K562 (cell line): Measurements from ENCODE around the gene TMEM151A. TPM values are rescaled to one million over a fixed set of nuclear protein-coding genes. Genes with fewer than 3 reads are reported as not detected.

Experiments used
- BACH1 ChIP-seq: fragments of 200-800 bp; sonication (Bioruptor generic); IDR thresholded peaks from 2 replicates; pipeline ENCODE4 v1.6.1; 2016; ENCODE audit warnings: missing genetic modification characterization, missing compliant biosample characterization
- BRD9 ChIP-seq: fragments of 450-650 bp; IDR thresholded peaks from 2 replicates; pipeline ENCODE4 v1.6.1; 2018; ENCODE audit warnings: low read depth; ENCODE audit not compliant: partially characterized antibody
- ELF4 ChIP-seq: fragments of 450-650 bp; formaldehyde crosslinking; IDR thresholded peaks from 2 replicates; pipeline ENCODE4 v1.4.0; 2022; ENCODE audit warnings: missing genetic modification characterization
- ETV1 ChIP-seq: fragments of 450-650 bp; conservative IDR thresholded peaks from 2 replicates; pipeline ENCODE4 v1.6.1; 2016; ENCODE audit warnings: missing genetic modification characterization, control low read depth, low read depth, missing compliant biosample characterization
- HDAC6 ChIP-seq: IDR thresholded peaks from 2 replicates; pipeline ENCODE4 v1.6.1; 2012; ENCODE audit warnings: low read depth, mild to moderate bottlenecking, control low read depth, inconsistent platforms, low read length, moderate library complexity
- HNRNPL ChIP-seq: fragments of 200-400 bp; formaldehyde crosslinking; IDR thresholded peaks from 2 replicates; pipeline ENCODE4 v1.6.1; 2017; ENCODE audit warnings: low read depth, mild to moderate bottlenecking, low read length
- IFI16 ChIP-seq: fragments of 250-450 bp; sonication (Bioruptor Pico); IDR thresholded peaks from 2 replicates; pipeline ENCODE4 v2.1.2; 2022; ENCODE audit warnings: mild to moderate bottlenecking, inconsistent platforms
- JUNB ChIP-seq: fragments of 450-650 bp; formaldehyde crosslinking; conservative IDR thresholded peaks from 2 replicates; pipeline ENCODE4 v1.4.0; 2020; ENCODE audit warnings: mild to moderate bottlenecking
- L3MBTL2 ChIP-seq: fragments of 450-650 bp; IDR thresholded peaks from 2 replicates; pipeline ENCODE4 v1.6.1; 2016; ENCODE audit warnings: mild to moderate bottlenecking, moderate library complexity
- MAX ChIP-seq: sonication (generic); formaldehyde crosslinking; IDR thresholded peaks from 2 replicates; pipeline ENCODE4 v1.9.0; 2022; ENCODE audit warnings: mild to moderate bottlenecking, missing genetic modification reagents
- MTA1 ChIP-seq: fragments of 450-650 bp; IDR thresholded peaks from 2 replicates; pipeline ENCODE4 v1.6.1; 2017; ENCODE audit warnings: borderline replicate concordance
- PHF21A ChIP-seq: fragments of 450-650 bp; IDR thresholded peaks from 2 replicates; pipeline ENCODE4 v1.6.1; 2017; ENCODE audit warnings: low read depth, borderline replicate concordance
- POLR2B ChIP-seq: fragments of 450-650 bp; IDR thresholded peaks from 2 replicates; pipeline ENCODE4 v1.6.1; 2018; ENCODE audit warnings: low read depth; ENCODE audit not compliant: partially characterized antibody
- RBBP5 ChIP-seq: fragments of 200-600 bp; sonication (generic); IDR thresholded peaks from 2 replicates; pipeline ENCODE4 v1.6.1; 2012; ENCODE audit warnings: borderline replicate concordance, mild to moderate bottlenecking, low read length, control low read depth, inconsistent platforms; ENCODE audit not compliant: insufficient read depth, poor library complexity, severe bottlenecking
- RFX1 ChIP-seq: fragments of 450-650 bp; IDR thresholded peaks from 2 replicates; pipeline ENCODE4 v1.6.1; 2016; ENCODE audit warnings: mild to moderate bottlenecking, moderate library complexity
- STAT6 ChIP-seq: sonication (generic); formaldehyde crosslinking; IDR thresholded peaks from 2 replicates; pipeline ENCODE4 v1.8.1; 2023; ENCODE audit warnings: mild to moderate bottlenecking, missing genetic modification reagents
- TAF9B ChIP-seq: fragments of 450-650 bp; IDR thresholded peaks from 2 replicates; pipeline ENCODE4 v1.6.1; 2018; ENCODE audit warnings: mild to moderate bottlenecking; ENCODE audit not compliant: partially characterized antibody
- VEZF1 ChIP-seq: fragments of 200-800 bp; sonication (Bioruptor generic); IDR thresholded peaks from 2 replicates; pipeline ENCODE4 v1.6.1; 2017; ENCODE audit warnings: missing genetic modification characterization, missing compliant biosample characterization
- ZFPM2 ChIP-seq: fragments of 250-450 bp; sonication (Bioruptor Pico); IDR thresholded peaks from 2 replicates; pipeline ENCODE4 v1.5.1; 2022; ENCODE audit warnings: mild to moderate bottlenecking
- ZNF12 ChIP-seq: sonication (generic); formaldehyde crosslinking; IDR thresholded peaks from 2 replicates; pipeline ENCODE4 v1.4.0; 2020; ENCODE audit warnings: mild to moderate bottlenecking, missing genetic modification reagents
- ZNF143 ChIP-seq: sonication (generic); formaldehyde crosslinking; IDR thresholded peaks from 2 replicates; pipeline ENCODE4 v1.9.0; 2022; ENCODE audit warnings: mild to moderate bottlenecking, missing genetic modification reagents
- ZNF165 ChIP-seq: fragments of 250-450 bp; sonication (Bioruptor Pico); IDR thresholded peaks from 2 replicates; pipeline ENCODE4 v1.4.0; 2020; ENCODE audit warnings: borderline replicate concordance
- ZNF175 ChIP-seq: fragments of 200-800 bp; sonication (Bioruptor generic); IDR thresholded peaks from 2 replicates; pipeline ENCODE4 v1.6.1; 2016; ENCODE audit warnings: low read depth, mild to moderate bottlenecking, missing genetic modification characterization, missing compliant biosample characterization
- ZNF354B ChIP-seq: fragments of 250-450 bp; sonication (Bioruptor Pico); IDR thresholded peaks from 2 replicates; pipeline ENCODE4 v1.4.0; 2020
- ZNF384 ChIP-seq: IDR thresholded peaks from 2 replicates; pipeline ENCODE4 v1.6.1; 2012; ENCODE audit warnings: low read depth, low read length, improper control_type of control experiment
- ZNF507 ChIP-seq: conservative IDR thresholded peaks from 2 replicates; pipeline ENCODE4 v1.6.1; 2017; ENCODE audit warnings: missing genetic modification characterization, missing compliant biosample characterization
- ZNF583 ChIP-seq: fragments of 250-450 bp; sonication (Bioruptor Pico); IDR thresholded peaks from 2 replicates; pipeline ENCODE4 v1.4.0; 2020
- ZNF699 ChIP-seq: fragments of 250-450 bp; sonication (Bioruptor Pico); IDR thresholded peaks from 2 replicates; pipeline ENCODE4 v1.8.0; 2021; ENCODE audit warnings: mild to moderate bottlenecking, moderate library complexity; ENCODE audit not compliant: insufficient replicate concordance
- polyA plus RNA-seq, 8 experiments: library from polyadenylated mRNA; depleted of rRNA in 4 of 8; stranded (reverse) in 5 of 8; unstranded in 3 of 8; fragments of >200 nt; fragmentation: Nextera tagmentation in 2 of 8; fragmentation: Illumina TruSeq in 1 of 8; extraction: Ambion mirVana in 2 of 8; extraction: Trizol in 1 of 8; gene quantifications; 2 replicates each; pipeline versions ENCODE4 v1.2.1 to v1.2.3, GENCODE V29; 2011 to 2014; ENCODE audit warnings: inconsistent platforms in 1 of 8, missing spikeins in 1 of 8
- total RNA-seq, 7 experiments: library from RNA; depleted of rRNA in 6 of 7; stranded (reverse); fragments of >200 nt in 6 of 7; fragmentation: Illumina TruSeq in 2 of 7; extraction: Trizol in 2 of 7; gene quantifications; 2 replicates each; pipeline versions ENCODE4 v1.2.1 to v1.2.3, GENCODE V29; 2011 to 2021; ENCODE audit warnings: low replicate concordance in 1 of 7

Gene TMEM151A
- total and polyA plus RNA-seq, 9 of the 15 experiments (the other 6 are each of a cell fraction or from before 2014, with no cell fraction given) = not detected

DNA sequence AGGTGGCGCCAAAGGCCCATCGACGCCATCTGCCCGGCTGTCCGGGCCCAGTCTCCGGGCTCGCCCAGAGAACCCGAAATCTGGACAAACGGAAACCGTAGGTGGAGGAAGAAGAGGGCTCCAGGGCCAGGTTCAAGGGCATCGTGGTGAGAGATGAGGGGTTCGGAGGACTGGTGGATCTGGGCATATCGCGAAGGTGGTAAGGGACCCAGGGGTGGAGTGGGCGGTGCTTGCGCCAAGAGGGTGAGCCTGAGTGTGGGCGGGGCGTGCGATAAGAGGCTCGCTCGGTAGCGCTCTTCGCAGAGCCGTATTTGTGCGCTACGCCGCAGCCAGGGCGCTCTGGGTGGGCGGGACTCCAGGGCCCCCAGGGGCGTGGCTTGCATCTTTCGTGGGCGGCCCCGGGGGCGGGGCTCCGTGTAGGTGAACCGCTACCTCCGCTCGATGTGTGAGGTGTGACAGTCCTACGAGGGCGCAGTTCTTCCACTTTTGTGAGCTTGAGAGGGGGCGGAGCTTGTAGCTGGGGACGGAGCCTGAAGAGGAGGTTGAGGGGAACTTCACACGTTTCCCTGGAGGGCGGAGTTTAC is 20.4 kb downstream of the TMEM151A start (continued):
- TF ChIP-seq IFI16 (CRISPR knock-in tag) (no peak), ZNF165 (no peak), ZNF143 (CRISPR knock-in tag) (no peak), ZNF699 (CRISPR knock-in tag) (no peak), ZNF12 (0 out of 2 replicates have a peak, but pooled peaks have one; percentile 37), ZNF583 (CRISPR knock-in tag) (no peak), ETV1 (peak; percentile 53; the same call in 1 of the 2 replicates), ZNF507 (tag) (no peak), ZNF354B (CRISPR knock-in tag) (no peak), HNRNPL (no peak), RFX1 (no peak), BACH1 (tag) (no peak), PHF21A (peak; percentile 100), POLR2B (no peak), JUNB (no peak), ZNF175 (CRISPR knock-in tag) (no peak), ELF4 (CRISPR knock-in tag) (no peak), ZFPM2 (CRISPR knock-in tag) (no peak), ZNF384 (no peak), MTA1 (no peak; the same call in 1 of the 2 replicates), MAX (CRISPR knock-in tag) (peak; percentile 98), BRD9 (peak; percentile 96), HDAC6 (no peak), L3MBTL2 (peak; percentile 82), TAF9B (no peak), VEZF1 (CRISPR knock-in tag) (peak; percentile 59), STAT6 (peak; percentile 91; the same call in 1 of the 2 replicates), RBBP5 (peak; percentile 26)
